ENCODE measurements around the gene GNB1L. TPM values are rescaled to one million over a fixed set of nuclear protein-coding genes. Genes with fewer than 3 reads are reported as not detected.

Gene GNB1L
- total and polyA plus RNA-seq, 2 of the 13 experiments (the other 11 are each of a cell fraction or from before 2014, with no cell fraction given): 2.5 to 7.4 TPM

- in situ Hi-C loops (cut with HindIII; ENCODE audit: extremely low pct_ligation_motif_present, low pct_unique_long_range_greater_than_20kb): no loop called here
- TF ChIP-seq ZNF558 (CRISPR knock-in tag; IDR thresholded peaks at IDR 0.05; ENCODE audit: borderline replicate concordance) (no peak), ZNF18 (CRISPR knock-in tag; IDR thresholded peaks at IDR 0.05; ENCODE audit: insufficient replicate concordance) (no peak), PRPF4 (IDR thresholded peaks at IDR 0.05; ENCODE audit: low read depth, low read length, poor library complexity, severe bottlenecking) (no peak), MTF1 (CRISPR knock-in tag; IDR thresholded peaks at IDR 0.05) (no peak), ZNF510 (CRISPR knock-in tag; IDR thresholded peaks at IDR 0.05; ENCODE audit: low read depth) (no peak), CHD2 (IDR thresholded peaks at IDR 0.05; ENCODE audit: low read depth, low read length) (no peak), ZFP62 (CRISPR knock-in tag; IDR thresholded peaks at IDR 0.05) (no peak), ARID4A (CRISPR knock-in tag; IDR thresholded peaks at IDR 0.05; ENCODE audit: borderline replicate concordance) (no peak), SMAD3 (CRISPR knock-in tag; IDR thresholded peaks at IDR 0.05) (no peak), POLR2G (IDR thresholded peaks at IDR 0.05; ENCODE audit: low read depth, low read length) (no peak), NCOA5 (CRISPR knock-in tag; IDR thresholded peaks at IDR 0.05) (no peak)
- TF ChIP-seq, protein P1, sequence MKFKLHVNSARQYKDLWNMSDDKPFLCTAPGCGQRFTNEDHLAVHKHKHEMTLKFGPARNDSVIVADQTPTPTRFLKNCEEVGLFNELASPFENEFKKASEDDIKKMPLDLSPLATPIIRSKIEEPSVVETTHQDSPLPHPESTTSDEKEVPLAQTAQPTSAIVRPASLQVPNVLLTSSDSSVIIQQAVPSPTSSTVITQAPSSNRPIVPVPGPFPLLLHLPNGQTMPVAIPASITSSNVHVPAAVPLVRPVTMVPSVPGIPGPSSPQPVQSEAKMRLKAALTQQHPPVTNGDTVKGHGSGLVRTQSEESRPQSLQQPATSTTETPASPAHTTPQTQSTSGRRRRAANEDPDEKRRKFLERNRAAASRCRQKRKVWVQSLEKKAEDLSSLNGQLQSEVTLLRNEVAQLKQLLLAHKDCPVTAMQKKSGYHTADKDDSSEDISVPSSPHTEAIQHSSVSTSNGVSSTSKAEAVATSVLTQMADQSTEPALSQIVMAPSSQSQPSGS (CRISPR knock-in tag; IDR thresholded peaks at IDR 0.05): no peak
- TF ChIP-seq, protein P2, sequence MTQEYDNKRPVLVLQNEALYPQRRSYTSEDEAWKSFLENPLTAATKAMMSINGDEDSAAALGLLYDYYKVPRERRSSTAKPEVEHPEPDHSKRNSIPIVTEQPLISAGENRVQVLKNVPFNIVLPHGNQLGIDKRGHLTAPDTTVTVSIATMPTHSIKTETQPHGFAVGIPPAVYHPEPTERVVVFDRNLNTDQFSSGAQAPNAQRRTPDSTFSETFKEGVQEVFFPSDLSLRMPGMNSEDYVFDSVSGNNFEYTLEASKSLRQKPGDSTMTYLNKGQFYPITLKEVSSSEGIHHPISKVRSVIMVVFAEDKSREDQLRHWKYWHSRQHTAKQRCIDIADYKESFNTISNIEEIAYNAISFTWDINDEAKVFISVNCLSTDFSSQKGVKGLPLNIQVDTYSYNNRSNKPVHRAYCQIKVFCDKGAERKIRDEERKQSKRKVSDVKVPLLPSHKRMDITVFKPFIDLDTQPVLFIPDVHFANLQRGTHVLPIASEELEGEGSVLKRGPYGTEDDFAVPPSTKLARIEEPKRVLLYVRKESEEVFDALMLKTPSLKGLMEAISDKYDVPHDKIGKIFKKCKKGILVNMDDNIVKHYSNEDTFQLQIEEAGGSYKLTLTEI (CRISPR knock-in tag; conservative IDR thresholded peaks at IDR 0.05): no peak
- TF ChIP-seq, protein P3, sequence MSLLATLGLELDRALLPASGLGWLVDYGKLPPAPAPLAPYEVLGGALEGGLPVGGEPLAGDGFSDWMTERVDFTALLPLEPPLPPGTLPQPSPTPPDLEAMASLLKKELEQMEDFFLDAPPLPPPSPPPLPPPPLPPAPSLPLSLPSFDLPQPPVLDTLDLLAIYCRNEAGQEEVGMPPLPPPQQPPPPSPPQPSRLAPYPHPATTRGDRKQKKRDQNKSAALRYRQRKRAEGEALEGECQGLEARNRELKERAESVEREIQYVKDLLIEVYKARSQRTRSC (CRISPR knock-in tag; IDR thresholded peaks at IDR 0.05; ENCODE audit: low read depth): no peak
Measured at GRCh38 chr22:19841641-19842392, 12.9 kb downstream of the GNB1L start.

More at GRCh38 chr22:19841641-19842392, 12.9 kb downstream of the GNB1L start:
- no peaks in the 10 kb centered on the region for H3K36me3 ChIP-seq (replicated peaks in 1 of 2; ENCODE audit: control insufficient read depth in 1 of 2, insufficient read depth in 2 of 2, low read length in 2 of 2)
- ChIA-PET POLR2A (interaction anchor here (1.6 kb wide), 1 partner anchor 12 kb away, joined by 5 read pairs; the partner anchor contains the start of genes GNB1L and RTL10), CTCF (ENCODE audit: low intra/inter-chr PET ratio, low total read pairs) (no interaction called here)
- FAIRE-seq: no peak
- no peak overlapping the region for H2AFZ ChIP-seq (ENCODE audit: low read length)
- H4K20me1 ChIP-seq (ENCODE audit: insufficient read depth, low read length): no peaks in the 10 kb centered on the region
- intact Hi-C loops (cut with micrococcal nuclease; ENCODE audit: unreplicated experiment): loop anchor here (1.0 kb wide), 1 partner anchor 18 kb away; no protein-coding TSS in a partner anchor
- peak overlapping the region; percentile 62 for H3K27ac ChIP-seq (ENCODE audit: extremely low read length, insufficient read depth, low read length)
- H3K4me3 ChIP-seq (replicated peaks in 1 of 3; ENCODE audit: insufficient read depth in 1 of 3, low read depth in 2 of 3, low read length in 3 of 3): no peak overlapping the region
- H3K9me3 ChIP-seq (ENCODE audit: low read length): no peaks in the 10 kb centered on the region
- H3K4me2 ChIP-seq (ENCODE audit: low read depth, low read length): no peak overlapping the region; the same call in 1 of the 2 replicates
- WGBS (ENCODE audit: low lambda C conversion rate): 77% methylated on average over 5 of the region's 8 CpGs
- H3K79me2 ChIP-seq (ENCODE audit: insufficient read depth, low read length): no peaks in the 10 kb centered on the region
- peaks cover 28% of the 10 kb centered on the region for H3K4me1 ChIP-seq (ENCODE audit: insufficient read depth, low read length)
- H3K9ac ChIP-seq (ENCODE audit: insufficient read depth, low read depth, low read length): no peak overlapping the region
- no peak for DNase-seq (ENCODE audit: low spot score)
- no peak for ATAC-seq
- no TSS peak for BruUV-seq (replicated peaks)
- no peaks in the 10 kb centered on the region for H3K27me3 ChIP-seq (ENCODE audit: control insufficient read depth in 1 of 2, insufficient read depth in 2 of 2, low read length in 2 of 2)

Measured in HepG2 (cell line).